HG03097 (cell line): ENCODE data around the gene MIGA1.
"Not testable (repeated sequence)": the region's sequence is repeated elsewhere in the genome, so short reads cannot be mapped to it uniquely, and the experiment has no call there.

ENCODE experiments used
- ATAC-seq: cut with Tn5 transposase; IDR thresholded peaks from one replicate; pipeline ENCODE4 v1.9.1; 2021; ENCODE audit not compliant: unreplicated experiment, low FRiP score

Gene MIGA1

GRCh38 chr1:77796695-77797405 lies 17.4 kb downstream of the MIGA1 start:
- ATAC-seq = no peak

- no peak for ATAC-seq
Observed at GRCh38 chr1:77797991-77798390, 18.5 kb downstream of the MIGA1 start.

GRCh38 chr1:77802026-77802425 lies 22.6 kb downstream of the MIGA1 start:
- no peak for ATAC-seq

- ATAC-seq = no peak
Observed at GRCh38 chr1:77803371-77803770, 23.9 kb downstream of the MIGA1 start.

- ATAC-seq = not testable (repeated sequence)
Observed at GRCh38 chr1:77809787-77810462, 30.5 kb downstream of the MIGA1 start.

- not testable (repeated sequence) for ATAC-seq
Observed at GRCh38 chr1:77811589-77811988, 32.1 kb downstream of the MIGA1 start.

GRCh38 chr1:77817368-77818209 lies 38.1 kb downstream of the MIGA1 start:
- ATAC-seq = no peak

- no peak for ATAC-seq
Observed at GRCh38 chr1:77820121-77820520, 40.7 kb downstream of the MIGA1 start.

- ATAC-seq = no peak
Observed at GRCh38 chr1:77824079-77824478, 44.6 kb downstream of the MIGA1 start.

- no peak for ATAC-seq
Observed at GRCh38 chr1:77824694-77825093, 45.2 kb downstream of the MIGA1 start.

GRCh38 chr1:77825131-77825709 lies 45.8 kb downstream of the MIGA1 start:
- no peak for ATAC-seq

GRCh38 chr1:77826851-77827250 lies 47.4 kb downstream of the MIGA1 start:
- not testable (repeated sequence) for ATAC-seq

GRCh38 chr1:77828098-77828497 lies 48.6 kb downstream of the MIGA1 start:
- ATAC-seq = no peak

- no peak for ATAC-seq
Observed at GRCh38 chr1:77829851-77830250, 50.4 kb downstream of the MIGA1 start.

- no peak for ATAC-seq
Observed at GRCh38 chr1:77830946-77831345, 51.5 kb downstream of the MIGA1 start.

GRCh38 chr1:77831566-77831965 lies 52.1 kb downstream of the MIGA1 start:
- ATAC-seq = no peak

- ATAC-seq = no peak
Observed at GRCh38 chr1:77831976-77832711, 52.7 kb downstream of the MIGA1 start.

- no peak for ATAC-seq
Observed at GRCh38 chr1:77832901-77833300, 53.5 kb downstream of the MIGA1 start.

GRCh38 chr1:77833521-77834100 lies 54.2 kb downstream of the MIGA1 start:
- ATAC-seq = no peak

- ATAC-seq = no peak
Observed at GRCh38 chr1:77834771-77835334, 55.4 kb downstream of the MIGA1 start.
